SK-N-SH treated with all-trans-retinoic acid at 6 μM for 48 hours (cell line): Measurements from ENCODE around the gene ARFGEF2.

Source experiments
- ATAC-seq: fragments of 200-7000 bp; cut with Tn5 transposase; 3 replicates; pipeline ENCODE4 v1.9.1; 2020; ENCODE audit warnings: mild to moderate bottlenecking, moderate library complexity
- ARNTL ChIP-seq: fragments of 450-650 bp; formaldehyde crosslinking; IDR thresholded peaks from 2 replicates; pipeline ENCODE4 v1.5.0; 2020; ENCODE audit warnings: low read depth, mild to moderate bottlenecking, moderate library complexity, borderline replicate concordance
- BACH2 ChIP-seq: fragments of 250-450 bp; sonication (Bioruptor Pico); IDR thresholded peaks from 2 replicates; pipeline ENCODE4 v1.9.0; 2021; ENCODE audit warnings: mild to moderate bottlenecking, borderline replicate concordance
- CSDC2 ChIP-seq: fragments of 250-450 bp; sonication (Bioruptor Pico); IDR thresholded peaks from 2 replicates; pipeline ENCODE4 v1.5.0; 2020; ENCODE audit warnings: mild to moderate bottlenecking, moderate library complexity
- ESRRG ChIP-seq: fragments of 250-450 bp; sonication (Bioruptor Pico); IDR thresholded peaks from 2 replicates; pipeline ENCODE4 v1.6.1; 2021; ENCODE audit warnings: mild to moderate bottlenecking
- GLIS3 ChIP-seq: fragments of 250-450 bp; sonication (Bioruptor Pico); IDR thresholded peaks from 2 replicates; pipeline ENCODE4 v1.5.0; 2020; ENCODE audit warnings: mild to moderate bottlenecking, moderate library complexity
- ISL1 ChIP-seq: fragments of 250-450 bp; sonication (Bioruptor Pico); IDR thresholded peaks from 2 replicates; pipeline ENCODE4 v2.1.2; 2022; ENCODE audit warnings: mild to moderate bottlenecking, moderate library complexity
- OSR1 ChIP-seq: fragments of 250-450 bp; sonication (Bioruptor Pico); IDR thresholded peaks from 2 replicates; pipeline ENCODE4 v1.8.0; 2022; ENCODE audit warnings: moderate library complexity, mild to moderate bottlenecking, inconsistent platforms
- PPARA ChIP-seq: fragments of 250-450 bp; sonication (Bioruptor Pico); IDR thresholded peaks from 2 replicates; pipeline ENCODE4 v1.5.0; 2020; ENCODE audit warnings: mild to moderate bottlenecking, borderline replicate concordance
- RARB ChIP-seq: fragments of 250-450 bp; sonication (Bioruptor Pico); IDR thresholded peaks from 2 replicates; pipeline ENCODE4 v1.8.0; 2021; ENCODE audit warnings: mild to moderate bottlenecking, moderate library complexity
- SNAI2 ChIP-seq: fragments of 250-450 bp; sonication (Bioruptor Pico); IDR thresholded peaks from 2 replicates; pipeline ENCODE4 v1.5.0; 2020; ENCODE audit warnings: mild to moderate bottlenecking, moderate library complexity
- TCF4 ChIP-seq: fragments of 250-450 bp; sonication (Bioruptor Pico); IDR thresholded peaks from 2 replicates; pipeline ENCODE4 v1.8.0; 2021; ENCODE audit warnings: mild to moderate bottlenecking, moderate library complexity, borderline replicate concordance
- TOX ChIP-seq: fragments of 250-450 bp; sonication (Bioruptor Pico); IDR thresholded peaks from 2 replicates; pipeline ENCODE4 v1.8.0; 2021; ENCODE audit warnings: mild to moderate bottlenecking, moderate library complexity, borderline replicate concordance
- ZC3H10 ChIP-seq: fragments of 250-450 bp; sonication (Bioruptor Pico); IDR thresholded peaks from 2 replicates; pipeline ENCODE4 v1.5.1; 2021; ENCODE audit warnings: mild to moderate bottlenecking, moderate library complexity
- ZFP3 ChIP-seq: fragments of 250-450 bp; sonication (Bioruptor Pico); IDR thresholded peaks from 2 replicates; pipeline ENCODE4 v1.5.0; 2020; ENCODE audit warnings: mild to moderate bottlenecking, moderate library complexity
- ZFP30 ChIP-seq: fragments of 450-650 bp; formaldehyde crosslinking; IDR thresholded peaks from 2 replicates; pipeline ENCODE4 v1.5.0; 2022; ENCODE audit warnings: mild to moderate bottlenecking, moderate library complexity
- ZNF70 ChIP-seq: fragments of 450-650 bp; formaldehyde crosslinking; IDR thresholded peaks from 2 replicates; pipeline ENCODE4 v1.5.0; 2020; ENCODE audit warnings: mild to moderate bottlenecking, moderate library complexity
- ZNF8 ChIP-seq: fragments of 450-650 bp; formaldehyde crosslinking; IDR thresholded peaks from 2 replicates; pipeline ENCODE4 v1.5.0; 2020; ENCODE audit warnings: mild to moderate bottlenecking, moderate library complexity
- TF ChIP-seq, protein P1 (sequence below): fragments of 250-450 bp; sonication (Bioruptor Pico); IDR thresholded peaks from 2 replicates; pipeline ENCODE4 v1.8.0; 2021; ENCODE audit warnings: low read depth, mild to moderate bottlenecking, moderate library complexity, borderline replicate concordance
- TF ChIP-seq, protein P2 (sequence below): fragments of 250-450 bp; sonication (Bioruptor Pico); IDR thresholded peaks from 2 replicates; pipeline ENCODE4 v1.5.1; 2020; ENCODE audit warnings: low read depth, mild to moderate bottlenecking, moderate library complexity
- TF ChIP-seq, protein P3 (sequence below): fragments of 250-450 bp; sonication (Bioruptor Pico); IDR thresholded peaks from 2 replicates; pipeline ENCODE4 v1.8.0; 2020; ENCODE audit warnings: mild to moderate bottlenecking, moderate library complexity, borderline replicate concordance
- TF ChIP-seq, protein P4 (sequence below): fragments of 250-450 bp; sonication (Bioruptor Pico); IDR thresholded peaks from 2 replicates; pipeline ENCODE4 v1.5.0; 2020; ENCODE audit warnings: mild to moderate bottlenecking, moderate library complexity
- TF ChIP-seq, protein P5 (sequence below): fragments of 250-450 bp; sonication (Bioruptor Pico); IDR thresholded peaks from 2 replicates; pipeline ENCODE4 v1.5.1; 2021; ENCODE audit warnings: mild to moderate bottlenecking, moderate library complexity

Gene ARFGEF2

DNA sequence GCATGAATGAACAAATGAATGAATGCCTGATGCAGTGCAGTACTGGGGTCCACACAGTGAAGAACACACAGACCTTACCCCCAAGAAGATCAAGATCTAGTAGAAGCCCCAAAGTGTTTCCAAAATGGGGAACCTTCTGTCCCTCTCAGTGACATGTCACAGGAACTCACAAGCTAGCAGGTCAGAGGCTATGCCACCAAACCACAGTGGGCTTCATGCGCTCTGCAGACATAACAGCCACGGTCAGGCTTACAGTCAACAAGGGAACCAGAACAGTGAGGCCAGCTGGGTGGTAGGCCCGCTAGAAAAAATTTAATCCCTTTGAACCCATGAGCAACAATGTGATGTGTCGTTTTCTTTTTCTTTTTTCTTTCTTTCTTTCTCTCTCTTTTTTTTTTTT lies 20.2 kb upstream of the ARFGEF2 start (continued):
- TF ChIP-seq, protein P1, sequence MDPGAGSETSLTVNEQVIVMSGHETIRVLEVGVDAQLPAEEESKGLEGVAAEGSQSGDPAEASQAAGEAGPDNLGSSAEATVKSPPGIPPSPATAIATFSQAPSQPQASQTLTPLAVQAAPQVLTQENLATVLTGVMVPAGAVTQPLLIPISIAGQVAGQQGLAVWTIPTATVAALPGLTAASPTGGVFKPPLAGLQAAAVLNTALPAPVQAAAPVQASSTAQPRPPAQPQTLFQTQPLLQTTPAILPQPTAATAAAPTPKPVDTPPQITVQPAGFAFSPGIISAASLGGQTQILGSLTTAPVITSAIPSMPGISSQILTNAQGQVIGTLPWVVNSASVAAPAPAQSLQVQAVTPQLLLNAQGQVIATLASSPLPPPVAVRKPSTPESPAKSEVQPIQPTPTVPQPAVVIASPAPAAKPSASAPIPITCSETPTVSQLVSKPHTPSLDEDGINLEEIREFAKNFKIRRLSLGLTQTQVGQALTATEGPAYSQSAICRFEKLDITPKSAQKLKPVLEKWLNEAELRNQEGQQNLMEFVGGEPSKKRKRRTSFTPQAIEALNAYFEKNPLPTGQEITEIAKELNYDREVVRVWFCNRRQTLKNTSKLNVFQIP (CRISPR knock-in tag) = no peak
- no peak for TF ChIP-seq PPARA (CRISPR knock-in tag)

DNA sequence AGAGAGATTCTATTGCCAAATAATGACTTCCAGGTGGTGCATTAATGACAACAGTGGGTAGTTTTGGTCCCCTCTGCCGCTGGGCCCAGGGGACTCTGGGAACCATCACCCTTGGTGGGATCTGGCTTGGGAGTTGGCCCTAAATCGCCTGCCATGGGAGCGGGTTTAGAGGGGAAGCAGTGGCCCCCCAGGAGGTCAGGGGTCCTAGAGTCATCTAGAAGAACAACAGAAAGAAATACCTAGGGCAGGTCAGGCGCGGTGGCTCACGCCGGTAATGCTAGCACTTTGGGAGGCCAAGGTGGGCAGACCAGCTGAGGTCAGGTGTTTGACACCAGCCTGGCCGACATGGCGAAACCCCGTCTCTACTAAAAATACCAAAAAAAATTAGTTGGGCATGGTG lies 17.8 kb upstream of the ARFGEF2 start:
- no peak for ATAC-seq
- TF ChIP-seq, protein P2, sequence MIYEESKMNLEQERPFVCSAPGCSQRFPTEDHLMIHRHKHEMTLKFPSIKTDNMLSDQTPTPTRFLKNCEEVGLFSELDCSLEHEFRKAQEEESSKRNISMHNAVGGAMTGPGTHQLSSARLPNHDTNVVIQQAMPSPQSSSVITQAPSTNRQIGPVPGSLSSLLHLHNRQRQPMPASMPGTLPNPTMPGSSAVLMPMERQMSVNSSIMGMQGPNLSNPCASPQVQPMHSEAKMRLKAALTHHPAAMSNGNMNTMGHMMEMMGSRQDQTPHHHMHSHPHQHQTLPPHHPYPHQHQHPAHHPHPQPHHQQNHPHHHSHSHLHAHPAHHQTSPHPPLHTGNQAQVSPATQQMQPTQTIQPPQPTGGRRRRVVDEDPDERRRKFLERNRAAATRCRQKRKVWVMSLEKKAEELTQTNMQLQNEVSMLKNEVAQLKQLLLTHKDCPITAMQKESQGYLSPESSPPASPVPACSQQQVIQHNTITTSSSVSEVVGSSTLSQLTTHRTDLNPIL = no peak
- TF ChIP-seq ZNF70 (no peak), CSDC2 (CRISPR knock-in tag) (no peak), ISL1 (no peak), ARNTL (CRISPR knock-in tag) (no peak), ZFP30 (no peak), ZNF8 (CRISPR knock-in tag) (no peak), ZFP3 (CRISPR knock-in tag) (no peak), RARB (CRISPR knock-in tag) (no peak), PPARA (CRISPR knock-in tag) (no peak), BACH2 (CRISPR knock-in tag) (no peak), ESRRG (no peak), GLIS3 (CRISPR knock-in tag) (no peak), ZC3H10 (CRISPR knock-in tag) (no peak), TOX (CRISPR knock-in tag) (no peak), SNAI2 (CRISPR knock-in tag) (no peak), OSR1 (CRISPR knock-in tag) (no peak)
- TF ChIP-seq, protein P3, sequence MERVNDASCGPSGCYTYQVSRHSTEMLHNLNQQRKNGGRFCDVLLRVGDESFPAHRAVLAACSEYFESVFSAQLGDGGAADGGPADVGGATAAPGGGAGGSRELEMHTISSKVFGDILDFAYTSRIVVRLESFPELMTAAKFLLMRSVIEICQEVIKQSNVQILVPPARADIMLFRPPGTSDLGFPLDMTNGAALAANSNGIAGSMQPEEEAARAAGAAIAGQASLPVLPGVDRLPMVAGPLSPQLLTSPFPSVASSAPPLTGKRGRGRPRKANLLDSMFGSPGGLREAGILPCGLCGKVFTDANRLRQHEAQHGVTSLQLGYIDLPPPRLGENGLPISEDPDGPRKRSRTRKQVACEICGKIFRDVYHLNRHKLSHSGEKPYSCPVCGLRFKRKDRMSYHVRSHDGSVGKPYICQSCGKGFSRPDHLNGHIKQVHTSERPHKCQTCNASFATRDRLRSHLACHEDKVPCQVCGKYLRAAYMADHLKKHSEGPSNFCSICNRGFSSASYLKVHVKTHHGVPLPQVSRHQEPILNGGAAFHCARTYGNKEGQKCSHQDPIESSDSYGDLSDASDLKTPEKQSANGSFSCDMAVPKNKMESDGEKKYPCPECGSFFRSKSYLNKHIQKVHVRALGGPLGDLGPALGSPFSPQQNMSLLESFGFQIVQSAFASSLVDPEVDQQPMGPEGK (CRISPR knock-in tag) = no peak
- TF ChIP-seq, protein P4, sequence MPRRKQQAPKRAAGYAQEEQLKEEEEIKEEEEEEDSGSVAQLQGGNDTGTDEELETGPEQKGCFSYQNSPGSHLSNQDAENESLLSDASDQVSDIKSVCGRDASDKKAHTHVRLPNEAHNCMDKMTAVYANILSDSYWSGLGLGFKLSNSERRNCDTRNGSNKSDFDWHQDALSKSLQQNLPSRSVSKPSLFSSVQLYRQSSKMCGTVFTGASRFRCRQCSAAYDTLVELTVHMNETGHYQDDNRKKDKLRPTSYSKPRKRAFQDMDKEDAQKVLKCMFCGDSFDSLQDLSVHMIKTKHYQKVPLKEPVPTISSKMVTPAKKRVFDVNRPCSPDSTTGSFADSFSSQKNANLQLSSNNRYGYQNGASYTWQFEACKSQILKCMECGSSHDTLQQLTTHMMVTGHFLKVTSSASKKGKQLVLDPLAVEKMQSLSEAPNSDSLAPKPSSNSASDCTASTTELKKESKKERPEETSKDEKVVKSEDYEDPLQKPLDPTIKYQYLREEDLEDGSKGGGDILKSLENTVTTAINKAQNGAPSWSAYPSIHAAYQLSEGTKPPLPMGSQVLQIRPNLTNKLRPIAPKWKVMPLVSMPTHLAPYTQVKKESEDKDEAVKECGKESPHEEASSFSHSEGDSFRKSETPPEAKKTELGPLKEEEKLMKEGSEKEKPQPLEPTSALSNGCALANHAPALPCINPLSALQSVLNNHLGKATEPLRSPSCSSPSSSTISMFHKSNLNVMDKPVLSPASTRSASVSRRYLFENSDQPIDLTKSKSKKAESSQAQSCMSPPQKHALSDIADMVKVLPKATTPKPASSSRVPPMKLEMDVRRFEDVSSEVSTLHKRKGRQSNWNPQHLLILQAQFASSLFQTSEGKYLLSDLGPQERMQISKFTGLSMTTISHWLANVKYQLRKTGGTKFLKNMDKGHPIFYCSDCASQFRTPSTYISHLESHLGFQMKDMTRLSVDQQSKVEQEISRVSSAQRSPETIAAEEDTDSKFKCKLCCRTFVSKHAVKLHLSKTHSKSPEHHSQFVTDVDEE = no peak
- TF ChIP-seq, protein P5, sequence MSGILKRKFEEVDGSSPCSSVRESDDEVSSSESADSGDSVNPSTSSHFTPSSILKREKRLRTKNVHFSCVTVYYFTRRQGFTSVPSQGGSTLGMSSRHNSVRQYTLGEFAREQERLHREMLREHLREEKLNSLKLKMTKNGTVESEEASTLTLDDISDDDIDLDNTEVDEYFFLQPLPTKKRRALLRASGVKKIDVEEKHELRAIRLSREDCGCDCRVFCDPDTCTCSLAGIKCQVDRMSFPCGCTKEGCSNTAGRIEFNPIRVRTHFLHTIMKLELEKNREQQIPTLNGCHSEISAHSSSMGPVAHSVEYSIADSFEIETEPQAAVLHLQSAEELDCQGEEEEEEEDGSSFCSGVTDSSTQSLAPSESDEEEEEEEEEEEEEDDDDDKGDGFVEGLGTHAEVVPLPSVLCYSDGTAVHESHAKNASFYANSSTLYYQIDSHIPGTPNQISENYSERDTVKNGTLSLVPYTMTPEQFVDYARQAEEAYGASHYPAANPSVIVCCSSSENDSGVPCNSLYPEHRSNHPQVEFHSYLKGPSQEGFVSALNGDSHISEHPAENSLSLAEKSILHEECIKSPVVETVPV = no peak

DNA sequence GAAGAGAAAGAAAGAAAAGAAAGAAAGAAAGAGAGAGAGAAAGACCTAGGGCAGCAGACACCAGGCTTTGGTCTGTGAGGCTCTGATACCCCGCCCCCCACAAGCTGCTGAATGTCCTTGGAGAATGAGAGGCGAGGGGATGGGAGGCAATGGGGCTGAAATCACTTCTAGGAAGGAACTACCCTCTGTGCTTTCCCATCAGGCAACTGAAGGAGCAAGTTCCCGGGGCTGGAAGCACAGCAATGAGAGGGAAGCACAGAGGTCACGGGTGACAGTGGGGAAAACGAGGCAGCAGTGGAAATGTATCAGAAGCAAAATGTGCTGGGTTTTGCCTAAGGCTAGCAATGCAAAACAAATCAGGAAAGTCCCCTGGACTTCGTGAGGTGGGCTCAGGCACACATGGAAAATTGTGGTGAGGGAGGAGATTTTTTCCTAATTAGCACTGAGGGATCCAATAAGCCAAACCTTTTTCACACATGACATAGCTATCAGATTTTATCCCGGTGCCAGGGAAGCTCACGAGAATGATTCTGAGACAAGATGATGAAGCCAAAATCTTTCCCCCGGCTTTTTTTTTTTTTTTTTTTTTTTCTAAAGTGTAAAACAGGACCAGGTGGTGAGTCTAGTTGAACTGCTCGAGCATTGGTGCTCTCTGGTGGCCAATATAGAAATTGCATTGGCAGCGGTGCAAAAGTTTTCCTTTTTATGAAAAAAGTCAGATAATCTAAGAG lies 16.8 kb upstream of the ARFGEF2 start:
- ATAC-seq = peak; percentile 78
- TF ChIP-seq ZNF8 (CRISPR knock-in tag) (no peak), CSDC2 (CRISPR knock-in tag) (no peak), TOX (CRISPR knock-in tag) (no peak), TCF4 (no peak), ZFP3 (CRISPR knock-in tag) (no peak), SNAI2 (CRISPR knock-in tag) (no peak), ARNTL (CRISPR knock-in tag) (no peak), ISL1 (no peak)
- TF ChIP-seq, protein P2 = no peak
- TF ChIP-seq, protein P3 (CRISPR knock-in tag) = no peak
- TF ChIP-seq, protein P4 = no peak
